ENCODE data around the gene PGAP3. TPM values are rescaled to one million over a fixed set of nuclear protein-coding genes. Genes with fewer than 3 reads are reported as not detected.

PGAP3 gene
- total and polyA plus RNA-seq, 8 donors = 17.2 to 46.5 (median 39.5) TPM

DNA sequence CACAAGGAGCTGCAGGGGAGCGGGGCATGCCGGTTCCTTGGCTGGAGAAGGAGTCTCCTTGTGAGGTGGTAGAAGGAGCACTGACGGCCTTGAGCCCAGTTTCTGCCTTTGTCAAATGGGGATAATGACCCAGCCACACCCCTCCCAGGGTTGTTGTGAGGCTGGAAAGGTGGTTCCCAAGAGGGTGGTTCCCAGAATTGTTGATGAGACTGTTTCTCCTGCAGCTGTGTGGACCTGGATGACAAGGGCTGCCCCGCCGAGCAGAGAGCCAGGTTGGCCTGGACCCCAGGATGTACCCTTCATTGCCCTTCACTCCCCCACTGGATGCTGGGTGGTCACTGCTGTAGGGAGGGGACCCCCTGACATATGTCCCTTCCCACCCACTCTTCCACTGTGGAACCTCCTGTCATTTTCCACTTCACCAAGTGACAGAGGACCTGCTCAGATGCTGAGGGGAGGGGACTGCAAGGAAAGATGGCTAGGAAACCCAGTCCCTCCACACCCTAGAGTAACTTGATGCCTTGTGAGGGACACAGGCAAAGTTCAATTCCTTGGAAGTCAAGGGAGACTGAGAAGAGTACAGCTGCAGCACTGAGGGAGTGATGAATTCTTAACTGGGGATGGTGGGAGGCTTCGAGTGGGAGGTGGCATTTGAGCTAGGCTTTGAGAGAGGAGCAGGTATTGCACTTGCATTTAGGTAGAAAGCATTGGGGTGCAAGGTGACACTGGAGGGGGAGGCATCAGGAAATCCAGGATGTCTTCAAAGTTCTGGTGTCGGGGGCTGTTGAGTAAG lies 31.9 kb upstream of the PGAP3 start:
- ATAC-seq = no peak
- intact Hi-C loops (cut with DNase I) = no loop called here
- peaks cover 0 to 49% of the 10 kb centered on the region in 2 donors for H3K36me3 ChIP-seq

GRCh38 chr17:39717660-39718059 lies 29.8 kb upstream of the PGAP3 start:
- intact Hi-C loops (cut with DNase I) = no loop called here
- H3K36me3 ChIP-seq = peaks cover 0 to 47% of the 10 kb centered on the region in 2 donors

More for the DNA sequence above, 31.9 kb upstream of the PGAP3 start:
- H3K9me3 ChIP-seq = no peaks in the 10 kb centered on the region
- TF ChIP-seq, protein P1, sequence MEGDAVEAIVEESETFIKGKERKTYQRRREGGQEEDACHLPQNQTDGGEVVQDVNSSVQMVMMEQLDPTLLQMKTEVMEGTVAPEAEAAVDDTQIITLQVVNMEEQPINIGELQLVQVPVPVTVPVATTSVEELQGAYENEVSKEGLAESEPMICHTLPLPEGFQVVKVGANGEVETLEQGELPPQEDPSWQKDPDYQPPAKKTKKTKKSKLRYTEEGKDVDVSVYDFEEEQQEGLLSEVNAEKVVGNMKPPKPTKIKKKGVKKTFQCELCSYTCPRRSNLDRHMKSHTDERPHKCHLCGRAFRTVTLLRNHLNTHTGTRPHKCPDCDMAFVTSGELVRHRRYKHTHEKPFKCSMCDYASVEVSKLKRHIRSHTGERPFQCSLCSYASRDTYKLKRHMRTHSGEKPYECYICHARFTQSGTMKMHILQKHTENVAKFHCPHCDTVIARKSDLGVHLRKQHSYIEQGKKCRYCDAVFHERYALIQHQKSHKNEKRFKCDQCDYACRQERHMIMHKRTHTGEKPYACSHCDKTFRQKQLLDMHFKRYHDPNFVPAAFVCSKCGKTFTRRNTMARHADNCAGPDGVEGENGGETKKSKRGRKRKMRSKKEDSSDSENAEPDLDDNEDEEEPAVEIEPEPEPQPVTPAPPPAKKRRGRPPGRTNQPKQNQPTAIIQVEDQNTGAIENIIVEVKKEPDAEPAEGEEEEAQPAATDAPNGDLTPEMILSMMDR (IDR thresholded peaks at IDR 0.05) = no peak
- DNase-seq = no peak
- no peaks in the 10 kb centered on the region for H3K27me3 ChIP-seq
- H3K4me3 ChIP-seq = no peak overlapping the region
- H3K4me1 ChIP-seq = no peaks in the 10 kb centered on the region
- no peak overlapping the region for H3K27ac ChIP-seq

GRCh38 chr17:39716879-39717536 lies 29.2 kb upstream of the PGAP3 start:
- no peaks in the 10 kb centered on the region for H3K27me3 ChIP-seq
- DNase-seq = peak in 1 of 4 donors; percentile 51
- H3K27ac ChIP-seq = no peak overlapping the region
- ATAC-seq = peak; percentile 86
- no peak overlapping the region for H3K4me3 ChIP-seq
- H3K36me3 ChIP-seq = peaks cover 0 to 50% of the 10 kb centered on the region in 2 donors
- H3K4me1 ChIP-seq = no peaks in the 10 kb centered on the region
- TF ChIP-seq, protein P1 (IDR thresholded peaks at IDR 0.05) = no peak
- intact Hi-C loops (cut with DNase I) = no loop called here
- no peaks in the 10 kb centered on the region for H3K9me3 ChIP-seq

More at GRCh38 chr17:39717660-39718059, 29.8 kb upstream of the PGAP3 start:
- H3K27me3 ChIP-seq = no peaks in the 10 kb centered on the region
- H3K4me3 ChIP-seq = no peak overlapping the region
- H3K27ac ChIP-seq = no peak overlapping the region
- no peaks in the 10 kb centered on the region for H3K4me1 ChIP-seq
- ATAC-seq (no peak), DNase-seq (peak in 1 of 4 donors; percentile 8)
- H3K9me3 ChIP-seq = no peaks in the 10 kb centered on the region
- TF ChIP-seq, protein P1 (IDR thresholded peaks at IDR 0.05) = no peak

DNA sequence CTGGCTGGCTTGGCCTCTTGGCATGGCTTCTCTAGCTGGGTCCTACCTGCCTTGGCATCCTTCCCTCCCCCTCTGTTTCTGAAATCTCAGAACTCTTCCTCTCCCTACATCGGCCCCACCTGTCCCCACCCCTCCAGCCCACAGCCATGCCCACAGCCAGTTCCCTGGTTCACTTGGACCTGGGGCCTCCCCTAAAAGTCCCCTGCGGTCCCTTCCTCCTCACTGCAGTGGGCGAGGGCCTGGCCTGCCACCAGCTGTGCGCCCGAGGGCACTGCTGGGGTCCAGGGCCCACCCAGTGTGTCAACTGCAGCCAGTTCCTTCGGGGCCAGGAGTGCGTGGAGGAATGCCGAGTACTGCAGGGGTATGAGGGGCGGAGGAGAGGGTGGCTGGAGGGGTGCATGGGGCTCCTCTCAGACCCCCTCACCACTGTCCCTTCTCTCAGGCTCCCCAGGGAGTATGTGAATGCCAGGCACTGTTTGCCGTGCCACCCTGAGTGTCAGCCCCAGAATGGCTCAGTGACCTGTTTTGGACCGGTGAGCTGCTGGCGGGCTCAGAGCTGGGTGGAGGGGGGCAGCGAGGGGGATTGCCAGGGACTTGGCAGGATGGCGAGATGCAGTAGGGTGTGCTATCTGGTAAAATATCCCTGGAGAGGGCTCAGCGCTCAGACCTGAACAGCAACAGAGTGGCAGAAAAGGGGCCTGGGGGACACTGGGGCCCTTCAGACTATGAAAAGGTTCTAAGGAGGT lies 28.4 kb upstream of the PGAP3 start:
- ATAC-seq = no peak
- Histone ChIP-seq H3K27ac (no peak overlapping the region), H3K27me3 (no peaks in the 10 kb centered on the region), H3K36me3 (peaks cover 0 to 56% of the 10 kb centered on the region in 2 donors), H3K4me1 (no peaks in the 10 kb centered on the region), H3K9me3 (no peaks in the 10 kb centered on the region), H3K4me3 (no peak overlapping the region)
- peak in 1 of 4 donors; percentile 54 for DNase-seq
- TF ChIP-seq, protein P1 (IDR thresholded peaks at IDR 0.05) = no peak
- intact Hi-C loops (cut with DNase I) = no loop called here

Measured in left lung (tissue), 10 donors.